NCI-H748 (cell line): Measurements from ENCODE around the gene HPN.

Experiments
- DNase-seq: peaks from one replicate; lab custom pipeline; 2025; ENCODE audit not compliant: unreplicated experiment; lab: John Stamatoyannopoulos, UW

Gene HPN

DNA sequence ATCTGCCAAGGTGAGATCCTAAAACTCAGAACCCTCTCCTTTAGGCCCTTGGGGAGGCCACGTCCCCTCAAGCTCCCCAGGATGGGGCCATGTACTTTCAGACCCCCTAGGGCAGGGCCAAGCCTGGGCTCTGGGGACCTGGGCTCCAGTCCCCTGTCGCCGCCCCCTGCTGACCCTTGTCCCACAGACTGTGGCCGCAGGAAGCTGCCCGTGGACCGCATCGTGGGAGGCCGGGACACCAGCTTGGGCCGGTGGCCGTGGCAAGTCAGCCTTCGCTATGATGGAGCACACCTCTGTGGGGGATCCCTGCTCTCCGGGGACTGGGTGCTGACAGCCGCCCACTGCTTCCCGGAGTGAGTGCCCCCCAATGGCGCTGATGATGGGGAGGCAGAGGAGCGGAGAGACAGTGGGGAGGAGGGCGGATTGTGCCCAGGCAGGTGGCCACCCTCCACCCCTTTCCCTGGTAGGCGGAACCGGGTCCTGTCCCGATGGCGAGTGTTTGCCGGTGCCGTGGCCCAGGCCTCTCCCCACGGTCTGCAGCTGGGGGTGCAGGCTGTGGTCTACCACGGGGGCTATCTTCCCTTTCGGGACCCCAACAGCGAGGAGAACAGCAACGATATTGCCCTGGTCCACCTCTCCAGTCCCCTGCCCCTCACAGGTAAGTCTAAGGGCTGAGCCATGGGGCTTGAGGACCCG is 18.8 kb downstream of the HPN start:
- no peak for DNase-seq

DNA sequence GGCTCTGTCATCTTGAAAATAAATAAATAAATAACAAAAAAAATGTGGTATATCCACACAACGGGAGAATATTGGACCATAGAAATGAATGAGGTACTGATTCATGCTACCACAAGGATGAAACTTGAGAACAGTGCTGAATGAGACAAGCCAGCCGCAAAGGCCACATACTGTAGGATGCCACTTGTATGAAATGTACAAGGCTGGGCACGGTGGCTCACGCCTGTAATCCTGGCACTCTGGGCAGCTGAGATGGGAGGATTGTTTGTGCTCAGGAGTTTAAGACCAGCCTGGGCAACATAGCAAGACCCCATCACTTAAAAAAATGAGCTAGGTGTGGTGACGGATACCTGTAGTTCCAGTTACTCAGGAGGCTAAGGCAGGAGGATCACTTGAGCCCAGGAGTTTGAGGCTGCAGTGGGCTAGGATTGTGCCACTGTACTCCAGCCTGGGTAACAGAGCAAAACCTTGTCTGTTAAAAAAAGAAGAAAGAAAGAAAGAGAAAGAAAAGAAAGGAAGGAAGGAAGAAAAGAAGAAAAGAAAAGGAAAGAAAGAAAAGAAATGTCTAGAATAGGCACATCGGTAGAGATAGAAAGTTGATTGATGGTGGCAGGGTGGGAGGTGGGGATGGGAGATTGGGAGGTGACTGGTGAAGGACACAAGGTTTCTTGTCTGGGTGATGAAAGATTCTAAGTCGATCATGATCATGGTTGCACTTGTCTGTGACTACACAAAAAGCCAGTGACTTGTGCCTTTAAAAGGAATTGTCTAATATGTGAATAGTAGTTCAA is 20.3 kb downstream of the HPN start:
- DNase-seq, result no peak

GRCh38 chr19:35062942-35063341 is 21.4 kb downstream of the HPN start:
- no peak for DNase-seq

DNA sequence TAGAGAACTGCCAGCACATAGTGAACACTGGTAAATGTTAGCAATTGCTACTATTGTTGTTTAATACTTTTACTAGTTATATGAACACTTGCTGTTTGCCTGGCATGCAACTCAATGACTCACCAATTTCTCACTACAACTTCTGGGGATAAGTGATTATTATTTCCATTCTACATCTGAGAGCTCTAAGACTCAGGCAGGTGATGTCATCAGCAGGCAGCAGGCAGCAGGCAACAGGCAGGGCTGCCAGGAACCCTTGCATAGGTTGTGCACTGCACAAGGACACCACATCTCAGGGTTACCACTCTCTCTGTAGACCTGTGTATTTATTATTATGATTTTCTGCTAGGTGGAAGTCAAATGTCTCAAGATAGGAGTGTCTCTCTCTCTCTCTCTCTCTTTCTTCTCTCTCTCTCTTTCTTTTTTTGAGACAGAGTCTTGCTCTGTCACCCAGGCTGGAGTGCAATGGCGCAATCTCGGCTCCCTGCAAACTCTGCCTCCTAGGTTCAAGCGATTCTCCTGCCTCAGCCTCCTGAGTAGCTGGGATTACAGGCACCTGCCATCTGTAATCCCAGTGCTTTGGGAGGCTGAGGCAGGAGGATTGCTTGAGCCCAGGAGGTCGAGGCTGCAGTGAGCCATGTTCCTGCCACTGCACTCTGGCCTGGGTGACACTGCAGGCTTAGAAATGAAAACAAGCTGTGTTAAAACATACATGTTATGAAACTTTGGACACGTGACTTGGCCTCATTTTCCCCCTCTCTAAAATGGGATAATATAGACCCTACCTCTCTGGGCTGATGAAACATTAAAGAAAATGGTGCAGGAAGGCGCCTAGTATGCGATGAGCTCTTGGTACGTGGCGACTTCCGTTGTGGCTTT is 22.7 kb downstream of the HPN start:
- no peak for DNase-seq

GRCh38 chr19:35065574-35065973 is 24.1 kb downstream of the HPN start:
- DNase-seq, result no peak

DNA sequence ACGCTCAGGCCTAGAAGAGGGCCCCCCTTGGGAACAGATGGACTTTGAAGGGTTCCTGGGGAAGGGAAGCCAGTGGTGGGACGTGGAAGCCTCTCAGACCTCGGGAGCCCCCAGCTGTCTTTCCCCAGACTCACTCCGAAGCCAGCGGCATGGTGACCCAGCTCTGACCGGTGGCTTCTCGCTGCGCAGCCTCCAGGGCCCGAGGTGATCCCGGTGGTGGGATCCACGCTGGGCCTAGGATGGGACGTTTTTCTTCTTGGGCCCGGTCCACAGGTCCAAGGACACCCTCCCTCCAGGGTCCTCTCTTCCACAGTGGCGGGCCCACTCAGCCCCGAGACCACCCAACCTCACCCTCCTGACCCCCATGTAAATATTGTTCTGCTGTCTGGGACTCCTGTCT is 24.6 kb downstream of the HPN start:
- no peak for DNase-seq

DNA sequence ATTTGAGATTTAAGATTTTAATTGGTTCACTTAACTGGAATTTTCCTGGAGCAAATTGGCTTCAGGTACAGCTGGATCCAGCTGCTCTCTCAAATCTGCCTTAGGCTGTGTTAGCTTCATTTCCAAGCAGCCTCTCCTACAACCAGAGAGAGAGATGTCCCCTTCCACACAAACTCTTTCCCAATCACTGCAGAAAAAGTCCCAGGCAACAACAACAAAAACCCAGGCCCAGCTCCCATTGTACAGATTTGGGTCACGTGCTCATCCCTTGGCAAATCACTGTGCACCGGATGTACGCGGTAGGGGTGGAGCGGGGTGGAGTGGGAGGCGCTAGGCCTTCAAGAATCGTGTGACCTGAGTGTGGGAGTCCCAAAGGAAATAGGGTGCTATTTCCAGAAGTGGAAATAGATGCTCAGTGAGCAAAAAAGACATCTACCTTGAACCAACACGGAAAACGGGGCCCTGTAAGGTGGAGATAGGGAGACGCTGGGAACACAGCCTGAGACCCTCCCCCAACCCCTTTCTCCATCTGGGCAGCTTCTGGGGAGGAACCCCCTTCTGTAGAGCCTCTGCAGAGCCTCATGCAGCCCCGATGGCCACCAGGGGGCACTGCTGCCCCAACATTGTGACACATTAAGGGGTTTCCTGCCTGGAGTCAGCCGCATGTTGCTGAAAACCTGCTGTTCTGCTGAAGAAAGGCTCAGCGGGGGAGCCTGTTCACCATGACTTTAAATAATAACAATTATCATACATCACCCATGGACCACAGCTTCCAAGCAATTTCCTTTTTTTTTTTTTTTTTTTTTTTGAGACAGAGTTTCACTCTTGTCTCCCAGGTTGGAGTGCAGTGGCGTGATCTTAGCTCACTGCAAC is 25.4 kb downstream of the HPN start:
- peak; percentile 85 for DNase-seq

DNA sequence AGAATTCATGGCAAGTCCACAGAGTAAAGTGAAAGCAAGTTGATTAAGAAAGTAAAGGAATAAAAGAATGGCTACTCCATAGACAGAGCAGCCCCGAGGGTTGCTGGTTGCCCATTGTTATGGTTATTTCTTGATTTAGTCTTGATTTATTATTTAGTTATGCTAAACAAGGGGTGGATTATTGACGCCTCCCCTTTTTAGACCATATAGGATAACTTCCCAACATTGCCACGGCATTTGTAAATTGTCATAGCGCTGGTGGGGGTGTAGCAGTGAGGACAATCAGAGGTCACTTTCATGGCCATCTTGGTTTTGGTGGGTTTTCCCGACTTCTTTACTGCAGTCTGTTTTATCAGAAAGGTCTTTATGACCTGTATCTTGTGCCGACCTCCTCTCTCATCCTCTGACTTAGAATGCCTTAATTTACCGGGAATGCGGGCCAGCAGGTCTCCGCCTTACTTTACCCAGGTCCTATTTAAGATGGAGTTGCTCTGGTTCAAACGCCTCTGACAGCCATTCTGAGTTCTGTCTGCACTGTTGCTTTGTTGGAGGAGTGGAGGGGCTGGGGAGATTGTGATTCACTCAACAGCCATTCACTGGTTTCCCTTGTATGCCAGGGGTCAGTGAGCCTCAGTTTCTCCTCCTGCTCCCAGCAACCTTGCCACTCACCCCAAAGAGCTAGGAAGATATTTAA is 27.6 kb downstream of the HPN start:
- DNase-seq, result no peak

DNA sequence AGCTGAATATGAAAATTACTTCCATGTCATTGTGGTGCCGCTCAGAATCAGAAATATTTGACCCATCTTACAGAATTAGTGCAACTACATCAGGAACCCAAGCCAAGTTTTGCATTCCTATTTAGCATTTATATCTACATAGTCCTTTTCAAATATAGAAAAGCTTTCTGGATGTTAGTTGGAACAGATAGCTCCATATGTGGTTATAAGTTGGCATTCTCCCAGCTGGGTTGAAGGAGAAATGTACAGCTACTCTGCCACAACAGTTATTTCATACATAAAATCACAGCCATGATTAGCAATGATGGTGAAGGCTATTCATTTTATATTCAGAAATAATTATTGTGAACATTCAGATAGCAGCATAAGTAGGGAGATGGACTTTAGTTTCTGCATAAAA is 28.2 kb downstream of the HPN start:
- no peak for DNase-seq

GRCh38 chr19:35070471-35070870 is 28.9 kb downstream of the HPN start:
- no peak for DNase-seq

DNA sequence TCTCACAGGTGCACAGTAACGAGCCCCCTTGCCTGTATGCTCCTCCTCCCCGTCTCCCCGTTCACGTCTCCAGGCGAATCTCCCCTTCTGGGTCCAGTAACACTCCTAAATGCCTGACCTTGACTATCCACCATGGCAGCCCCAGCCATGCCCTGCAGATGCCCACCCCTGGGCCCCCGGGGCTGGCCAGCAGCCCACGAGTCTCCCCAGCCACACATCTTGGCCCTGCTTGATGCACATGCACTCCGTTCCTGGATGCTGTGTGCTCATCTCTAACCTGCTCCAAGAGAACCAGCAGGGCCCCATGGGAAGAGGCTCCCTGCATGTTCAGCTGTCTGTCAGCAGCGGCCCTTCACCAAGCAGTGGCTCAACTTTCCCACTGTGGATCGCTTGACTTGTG is 32.0 kb downstream of the HPN start:
- no peak for DNase-seq

DNA sequence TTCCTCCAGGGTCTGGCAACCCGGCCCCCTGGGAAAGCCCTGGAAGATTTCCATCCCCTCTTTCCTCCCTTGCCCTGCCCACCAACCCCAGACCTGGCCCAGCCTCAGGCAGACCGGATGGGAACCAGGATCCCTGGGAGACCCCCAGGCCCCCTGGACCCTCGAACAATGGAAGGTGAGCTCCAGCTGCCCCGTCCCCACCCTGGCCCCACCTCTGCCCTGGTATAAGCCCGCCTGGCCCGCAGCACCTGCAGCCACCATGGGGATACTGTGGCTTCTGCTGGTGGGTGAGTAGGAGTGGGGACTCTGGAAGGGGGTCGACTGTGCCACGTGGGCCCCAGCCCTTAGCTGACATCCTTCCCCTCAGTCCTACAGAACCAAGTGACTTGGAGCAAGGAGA is 32.4 kb downstream of the HPN start:
- no peak for DNase-seq

- no peak for DNase-seq
Measured at GRCh38 chr19:35074426-35075201, 33.1 kb downstream of the HPN start.

DNA sequence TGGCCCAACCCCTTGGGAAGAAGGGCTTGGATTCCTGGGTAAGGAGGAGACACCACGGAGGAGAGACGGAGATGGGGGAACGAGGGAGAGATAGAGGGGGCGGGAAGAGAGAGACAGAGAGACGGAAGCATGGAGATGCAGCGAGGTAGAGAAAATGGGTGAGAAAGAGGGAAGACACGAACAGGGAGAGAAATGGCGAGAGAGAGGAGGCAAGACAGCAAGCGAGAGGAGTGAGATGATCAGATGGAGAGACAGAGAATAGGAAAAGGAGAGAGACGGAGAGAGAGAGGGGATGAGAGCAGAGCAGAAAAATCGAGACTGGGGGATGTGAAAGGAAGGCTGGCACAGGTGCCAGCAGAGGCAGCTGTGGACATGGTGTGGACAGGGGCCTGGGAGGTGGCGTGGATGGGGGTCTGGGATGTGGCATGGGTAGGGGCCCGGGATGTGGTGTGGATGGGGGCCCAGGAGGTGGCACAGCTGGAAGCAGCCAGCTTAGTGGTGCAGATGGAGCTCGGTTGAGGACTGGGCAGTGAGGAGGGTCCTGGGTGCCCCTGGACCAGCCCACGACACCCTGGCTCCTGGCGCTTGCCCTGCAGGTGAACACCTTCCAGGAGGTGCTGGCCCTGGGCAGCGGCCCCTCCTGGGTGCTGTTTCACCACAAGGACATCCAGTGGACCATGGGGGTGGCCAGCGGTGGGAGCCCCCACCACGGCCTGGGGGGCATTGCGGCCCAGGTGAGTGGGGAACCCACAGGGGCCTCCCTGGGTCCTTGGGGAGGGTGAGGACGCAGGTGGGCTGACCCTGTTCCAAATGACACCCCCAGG is 33.9 kb downstream of the HPN start:
- no peak for DNase-seq

- no peak for DNase-seq
Measured at GRCh38 chr19:35076026-35076370, 34.5 kb downstream of the HPN start.

DNA sequence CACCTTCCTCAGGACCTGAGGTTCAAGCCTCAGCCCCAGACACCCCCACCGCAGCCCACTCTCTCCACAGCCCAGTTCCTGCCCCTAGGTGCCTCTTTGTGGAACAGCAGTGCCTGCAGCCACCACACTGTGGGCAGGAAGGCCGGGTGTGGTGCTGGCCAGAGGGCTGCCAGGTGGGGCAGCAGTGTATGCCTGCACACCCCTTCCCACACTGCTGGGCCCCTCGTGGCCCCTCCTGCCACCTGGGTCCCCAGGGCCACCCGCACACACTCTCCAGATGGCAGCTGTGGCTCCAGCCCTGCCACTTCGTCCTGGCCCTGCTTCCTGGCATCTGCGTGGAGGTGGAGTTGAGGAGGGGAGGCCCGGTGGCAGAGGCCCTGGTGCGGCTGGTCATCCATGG is 35.1 kb downstream of the HPN start:
- no peak for DNase-seq

DNA sequence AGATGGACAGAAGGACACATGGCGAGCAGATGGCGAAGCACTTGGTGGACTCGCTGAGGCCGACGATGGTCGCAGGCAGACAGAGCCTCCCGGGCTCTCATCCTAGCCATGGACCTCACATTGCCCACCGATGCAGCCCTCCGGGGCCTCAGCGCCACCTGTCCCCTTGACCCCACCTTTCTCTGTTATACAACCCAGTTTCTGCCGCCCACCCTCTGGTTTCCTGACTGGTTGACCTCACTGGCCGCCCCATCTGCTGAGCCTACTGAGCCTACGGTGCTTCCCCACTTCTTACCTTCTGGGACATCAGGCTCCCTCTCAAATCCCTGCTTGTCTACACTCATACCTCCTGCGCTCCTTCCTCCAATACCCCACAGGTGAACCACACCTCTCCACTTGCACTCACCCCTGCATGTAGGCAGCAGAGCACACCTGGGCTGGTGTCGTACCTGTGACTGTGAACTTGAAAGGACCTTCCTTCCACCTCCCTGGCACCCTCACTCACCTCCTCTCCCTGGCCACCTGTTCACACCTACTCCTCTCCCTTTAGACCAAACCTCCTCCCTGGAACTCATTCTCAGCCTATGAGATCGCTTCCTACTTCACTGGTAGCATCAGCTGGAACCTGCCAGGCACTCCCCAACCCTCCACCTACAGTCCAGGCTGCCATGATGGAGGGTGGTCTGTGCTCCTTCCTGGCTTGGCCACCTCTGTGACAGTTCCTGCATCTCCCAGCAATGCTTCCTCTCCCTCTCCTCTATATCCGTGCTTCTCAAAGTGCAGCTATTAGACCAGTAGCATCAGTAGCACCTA is 36.1 kb downstream of the HPN start:
- DNase-seq, result no peak

- no peak for DNase-seq
Measured at GRCh38 chr19:35079826-35080225, 38.3 kb downstream of the HPN start.
